ENCODE data around the gene PAX5. TPM values are rescaled to one million over a fixed set of nuclear protein-coding genes. Genes with fewer than 3 reads are reported as not detected.
A peak's percentile ranks its signal among the peaks of the same experiment; 100 is the strongest.
"Not testable (repeated sequence)": the region's sequence is repeated elsewhere in the genome, so short reads cannot be mapped to it uniquely, and the experiment has no call there.

PAX5 gene
- polyA plus RNA-seq, 3 donors, result 0.03 to 0.15 TPM; not detected in 1

- no CpG with 5 or more reads among the region's 2 CpGs for WGBS (ENCODE audit: insufficient coverage)
- no peak overlapping the region for H3K4me2 ChIP-seq (replicated peaks; ENCODE audit: extremely low read depth, low read length, poor library complexity, severe bottlenecking)
- intact Hi-C loops (cut with micrococcal nuclease), result no loop called here
- H3K4me1 ChIP-seq (ENCODE audit: control insufficient read depth in 1 of 2, insufficient read depth in 2 of 2, low read length in 2 of 2), result no peaks in the 10 kb centered on the region
- Mint-ChIP-seq H3K9me3 (no peaks in the 10 kb centered on the region), H3K4me3 (no peak overlapping the region), H3K4me1 (no peaks in the 10 kb centered on the region), H3K36me3 (no peaks in the 10 kb centered on the region), H3K27ac (no peak overlapping the region), H3K27me3 (ENCODE audit: low read depth in 3 of 3) (peaks cover 32 to 45% (median 41%) of the 10 kb centered on the region in 3 donors)
- no peak for DNase-seq
- no peak overlapping the region for H2AFZ ChIP-seq (ENCODE audit: insufficient read depth, low read depth, low read length, poor library complexity, severe bottlenecking)
- no peak for TF ChIP-seq CTCF (IDR thresholded peaks at IDR 0.05)
- no peak overlapping the region for H3K9ac ChIP-seq (ENCODE audit: insufficient read depth, low read length, poor library complexity, severe bottlenecking)
- peaks cover 22 to 28% of the 10 kb centered on the region in 2 donors for H3K27me3 ChIP-seq (ENCODE audit: control insufficient read depth in 2 of 2, insufficient read depth in 2 of 2, low read length in 2 of 2)
- no peaks in the 10 kb centered on the region for H3K36me3 ChIP-seq (replicated peaks in 1 of 2; ENCODE audit: control insufficient read depth in 1 of 2, insufficient read depth in 2 of 2, low read length in 2 of 2)
- no peaks in the 10 kb centered on the region for H3K9me3 ChIP-seq (replicated peaks in 1 of 2; ENCODE audit: control insufficient read depth in 1 of 2, insufficient read depth in 1 of 2, low read length in 2 of 2)
- no peak overlapping the region for H3K27ac ChIP-seq (ENCODE audit: low read depth in 1 of 2, low read length in 2 of 2)
- no peak overlapping the region for H3K4me3 ChIP-seq (replicated peaks in 1 of 3; ENCODE audit: low read depth in 2 of 3, low read length in 3 of 3)
- no peaks in the 10 kb centered on the region for H4K20me1 ChIP-seq (ENCODE audit: insufficient read depth, low read length)
- H3K79me2 ChIP-seq (ENCODE audit: insufficient read depth, low read length), result no peaks in the 10 kb centered on the region
These were observed 22.2 kb upstream of the PAX5 start for GRCh38 chr9:37056046-37056920.

DNA sequence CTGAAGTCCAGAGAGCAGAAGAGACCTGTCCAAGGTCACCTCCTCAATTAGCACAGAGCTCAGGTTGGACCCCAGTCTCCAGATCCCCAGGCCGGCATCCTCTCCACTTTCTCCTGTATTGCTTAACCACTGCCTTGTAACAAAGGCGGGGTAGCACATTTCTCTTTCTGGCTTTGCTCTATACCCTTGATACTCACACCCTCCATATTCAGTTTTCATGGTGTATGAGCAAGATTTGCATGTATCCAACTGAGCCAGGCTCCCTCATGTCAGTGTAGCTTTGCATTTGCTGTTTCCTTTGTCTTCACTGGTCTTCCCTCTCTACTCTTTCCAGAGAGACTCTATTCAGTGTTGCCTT is 20.3 kb upstream of the PAX5 start:
- H3K9me3 ChIP-seq (replicated peaks in 1 of 2; ENCODE audit: control insufficient read depth in 1 of 2, insufficient read depth in 1 of 2, low read length in 2 of 2); H3K9ac ChIP-seq (ENCODE audit: insufficient read depth, low read length, poor library complexity, severe bottlenecking); intact Hi-C loops (cut with micrococcal nuclease); H3K27ac ChIP-seq (ENCODE audit: low read depth in 1 of 2, low read length in 2 of 2); DNase-seq; H3K9me3 Mint-ChIP-seq; H3K79me2 ChIP-seq (ENCODE audit: insufficient read depth, low read length); H3K4me1 Mint-ChIP-seq; H2AFZ ChIP-seq (ENCODE audit: insufficient read depth, low read depth, low read length, poor library complexity, severe bottlenecking); H3K36me3 Mint-ChIP-seq; H3K4me1 ChIP-seq (ENCODE audit: control insufficient read depth in 1 of 2, insufficient read depth in 2 of 2, low read length in 2 of 2); H3K4me3 ChIP-seq (replicated peaks in 1 of 3; ENCODE audit: low read depth in 2 of 3, low read length in 3 of 3); H3K4me2 ChIP-seq (replicated peaks; ENCODE audit: extremely low read depth, low read length, poor library complexity, severe bottlenecking); H3K36me3 ChIP-seq (replicated peaks in 1 of 2; ENCODE audit: control insufficient read depth in 1 of 2, insufficient read depth in 2 of 2, low read length in 2 of 2); H4K20me1 ChIP-seq (ENCODE audit: insufficient read depth, low read length): not testable (repeated sequence)
- peaks cover 25 to 42% of the 10 kb centered on the region in 2 donors for H3K27me3 ChIP-seq (ENCODE audit: control insufficient read depth in 2 of 2, insufficient read depth in 2 of 2, low read length in 2 of 2)
- 50% methylated on average over 1 of the region's 2 CpGs for WGBS (ENCODE audit: insufficient coverage)
- H3K27me3 Mint-ChIP-seq (ENCODE audit: low read depth in 3 of 3), result peaks cover 44 to 52% (median 51%) of the 10 kb centered on the region in 3 donors
- H3K4me3 Mint-ChIP-seq, result peak overlapping the region in 1 of 2 donors; percentile 26
- peak overlapping the region in 1 of 7 donors; percentile 6 for H3K27ac Mint-ChIP-seq
